ENCODE measurements around the gene HBEGF.

DNA sequence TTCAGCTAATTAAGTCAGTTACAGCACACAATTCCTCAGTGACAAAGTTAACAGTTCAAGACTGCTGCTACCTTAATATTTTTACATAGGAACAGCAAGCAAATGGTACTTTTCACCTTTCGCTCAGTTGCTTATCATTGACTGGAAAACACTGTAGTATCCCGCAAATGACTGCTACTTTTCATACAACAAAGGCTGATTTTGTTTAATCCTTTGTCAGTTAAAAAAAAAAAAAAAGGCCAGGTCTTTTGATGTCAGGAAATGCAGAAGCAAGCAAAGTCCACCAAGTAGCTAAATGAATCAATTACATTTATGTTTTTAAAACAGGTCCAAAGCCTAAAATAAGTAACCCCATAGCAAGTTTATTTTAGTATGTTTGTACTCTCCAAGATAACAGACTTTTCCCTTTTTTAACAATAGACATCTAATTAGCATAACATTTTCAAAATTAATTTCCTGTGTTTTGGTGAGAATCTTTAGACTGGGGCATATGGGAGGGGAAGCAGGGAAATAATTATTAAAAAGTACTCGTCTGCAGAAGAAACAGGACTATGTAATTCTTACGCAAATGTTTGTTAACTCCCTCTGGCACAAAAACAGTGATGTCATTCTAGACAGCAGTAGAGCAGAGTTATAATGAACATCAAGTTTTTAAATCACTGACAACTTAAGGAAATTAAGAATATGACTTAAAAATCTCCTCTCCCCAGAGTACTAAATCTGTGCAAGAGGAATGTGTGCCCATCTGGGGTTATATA lies 53.1 kb downstream of the HBEGF start:
- TF ChIP-seq CSRNP3 (CRISPR knock-in tag; IDR thresholded peaks at IDR 0.05) = no peak
- TF ChIP-seq CSDC2 (CRISPR knock-in tag; IDR thresholded peaks at IDR 0.05) = peak; percentile 49; the same call in 1 of the 2 replicates
- no peak for TF ChIP-seq ZFP3 (CRISPR knock-in tag; IDR thresholded peaks at IDR 0.05)
- TF ChIP-seq PATZ1 (CRISPR knock-in tag; IDR thresholded peaks at IDR 0.05; ENCODE audit: borderline replicate concordance) = no peak
- TF ChIP-seq, protein P1, sequence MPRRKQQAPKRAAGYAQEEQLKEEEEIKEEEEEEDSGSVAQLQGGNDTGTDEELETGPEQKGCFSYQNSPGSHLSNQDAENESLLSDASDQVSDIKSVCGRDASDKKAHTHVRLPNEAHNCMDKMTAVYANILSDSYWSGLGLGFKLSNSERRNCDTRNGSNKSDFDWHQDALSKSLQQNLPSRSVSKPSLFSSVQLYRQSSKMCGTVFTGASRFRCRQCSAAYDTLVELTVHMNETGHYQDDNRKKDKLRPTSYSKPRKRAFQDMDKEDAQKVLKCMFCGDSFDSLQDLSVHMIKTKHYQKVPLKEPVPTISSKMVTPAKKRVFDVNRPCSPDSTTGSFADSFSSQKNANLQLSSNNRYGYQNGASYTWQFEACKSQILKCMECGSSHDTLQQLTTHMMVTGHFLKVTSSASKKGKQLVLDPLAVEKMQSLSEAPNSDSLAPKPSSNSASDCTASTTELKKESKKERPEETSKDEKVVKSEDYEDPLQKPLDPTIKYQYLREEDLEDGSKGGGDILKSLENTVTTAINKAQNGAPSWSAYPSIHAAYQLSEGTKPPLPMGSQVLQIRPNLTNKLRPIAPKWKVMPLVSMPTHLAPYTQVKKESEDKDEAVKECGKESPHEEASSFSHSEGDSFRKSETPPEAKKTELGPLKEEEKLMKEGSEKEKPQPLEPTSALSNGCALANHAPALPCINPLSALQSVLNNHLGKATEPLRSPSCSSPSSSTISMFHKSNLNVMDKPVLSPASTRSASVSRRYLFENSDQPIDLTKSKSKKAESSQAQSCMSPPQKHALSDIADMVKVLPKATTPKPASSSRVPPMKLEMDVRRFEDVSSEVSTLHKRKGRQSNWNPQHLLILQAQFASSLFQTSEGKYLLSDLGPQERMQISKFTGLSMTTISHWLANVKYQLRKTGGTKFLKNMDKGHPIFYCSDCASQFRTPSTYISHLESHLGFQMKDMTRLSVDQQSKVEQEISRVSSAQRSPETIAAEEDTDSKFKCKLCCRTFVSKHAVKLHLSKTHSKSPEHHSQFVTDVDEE (CRISPR knock-in tag; IDR thresholded peaks at IDR 0.05) = no peak
